GM12891 (cell line): ENCODE measurements around the gene TRAPPC14.

ENCODE experiments used
- PAX5 ChIP-seq: IDR thresholded peaks from 2 replicates; pipeline ENCODE4 v1.6.1; 2011; ENCODE audit warnings: low read length, moderate library complexity, mild to moderate bottlenecking; ENCODE audit not compliant: insufficient read depth, severe bottlenecking
- POLR2A ChIP-seq: IDR thresholded peaks from 2 replicates; pipeline ENCODE4 v1.6.1; 2011; ENCODE audit warnings: low read depth, low read length, control low read depth
- POLR2AphosphoS5 ChIP-seq: IDR thresholded peaks from 2 replicates; pipeline ENCODE4 v1.6.1; 2011; ENCODE audit warnings: low read depth, low read length, control low read depth
- SPI1 ChIP-seq: IDR thresholded peaks from 2 replicates; pipeline ENCODE4 v1.6.1; 2011; ENCODE audit warnings: low read depth, low read length, control low read depth
- TAF1 ChIP-seq: IDR thresholded peaks from 2 replicates; pipeline ENCODE4 v1.6.1; 2011; ENCODE audit warnings: low read depth, low read length, control low read depth

- TF ChIP-seq POLR2AphosphoS5: no peak
- TF ChIP-seq POLR2A: no peak
- no peak for TF ChIP-seq TAF1
- no peak for TF ChIP-seq SPI1
- no peak for TF ChIP-seq PAX5
Observed at GRCh38 chr7:100115026-100115425, 43.5 kb downstream of the TRAPPC14 start.
